Naive thymus-derived CD8-positive, alpha-beta T cell (primary cell): ENCODE data around the gene MRPL37. TPM values are rescaled to one million over a fixed set of nuclear protein-coding genes. Genes with fewer than 3 reads are reported as not detected.

Experiments used
- ATAC-seq, 2 donors: fragments of 150-1000 bp; cut with Tn5 transposase in 1 of 2; sonication (Bioruptor Pico), chemical (Tn5 transposase) in 1 of 2; 1 replicate in 1 of 2; 2 replicates in 1 of 2; pipeline ENCODE4 v1.10.0; 2021; ENCODE audit warnings: mild to moderate bottlenecking in 2 of 2, moderate library complexity in 2 of 2
- POLR2A ChIA-PET: fragments of 350-600 bp; sonication (Branson Sonifier 250); formaldehyde crosslinking; loops from one replicate; lab custom pipeline; 2021; ENCODE audit warnings: antibody characterized with exemption; lab: Charles Lee
- DNase-seq, 10 donors: peaks; one replicate each; pipeline versions ENCODE4 v3.0.0 to v3.0.0-alpha.2; 2020 to 2022
- H3K27ac Mint-ChIP-seq, 10 donors: one replicate each; pipeline ENCODE4 v1.8.0; 2020 to 2022; ENCODE audit warnings: mild to moderate bottlenecking in 10 of 10, mixed read lengths in 10 of 10, moderate library complexity in 4 of 10, inconsistent platforms in 1 of 10
- H3K27me3 Mint-ChIP-seq, 5 donors: one replicate each; pipeline ENCODE4 v1.8.0; 2021 to 2022; ENCODE audit warnings: mixed read lengths in 5 of 5
- H3K36me3 Mint-ChIP-seq, 3 donors: one replicate each; pipeline ENCODE4 v1.8.0; 2020 to 2022; ENCODE audit warnings: mixed read lengths in 3 of 3, mild to moderate bottlenecking in 2 of 3, inconsistent platforms in 1 of 3
- H3K4me1 Mint-ChIP-seq, 4 donors: one replicate each; pipeline ENCODE4 v1.8.0; 2021 to 2022; ENCODE audit warnings: mixed read lengths in 4 of 4
- H3K4me3 Mint-ChIP-seq, 10 donors: one replicate each; pipeline ENCODE4 v1.8.0; 2020 to 2022; ENCODE audit warnings: mild to moderate bottlenecking in 10 of 10, mixed read lengths in 10 of 10, moderate library complexity in 6 of 10, inconsistent platforms in 1 of 10
- H3K9me3 Mint-ChIP-seq, 9 donors: one replicate each; pipeline ENCODE4 v1.8.0; 2020 to 2022; ENCODE audit warnings: mixed read lengths in 9 of 9, mild to moderate bottlenecking in 3 of 9, inconsistent platforms in 1 of 9, moderate library complexity in 1 of 9
- polyA plus RNA-seq, 3 donors: library from polyadenylated mRNA; unstranded; fragments of 300-500 nt; fragmentation: Illumina TruSeq; gene quantifications; one replicate each; pipeline ENCODE4 v1.2.3, GENCODE V29; 2021
- total RNA-seq, 8 experiments: library from RNA in 2 of 8; stranded (reverse) in 2 of 8; gene quantifications; one replicate each; pipeline ENCODE4 v1.2.3 and lab custom pipeline; 2021 to 2026

The MRPL37 gene
- total and polyA plus RNA-seq, 5 experiments from 2014 or later: 34.1 to 57.5 (median 51.9) TPM

DNA sequence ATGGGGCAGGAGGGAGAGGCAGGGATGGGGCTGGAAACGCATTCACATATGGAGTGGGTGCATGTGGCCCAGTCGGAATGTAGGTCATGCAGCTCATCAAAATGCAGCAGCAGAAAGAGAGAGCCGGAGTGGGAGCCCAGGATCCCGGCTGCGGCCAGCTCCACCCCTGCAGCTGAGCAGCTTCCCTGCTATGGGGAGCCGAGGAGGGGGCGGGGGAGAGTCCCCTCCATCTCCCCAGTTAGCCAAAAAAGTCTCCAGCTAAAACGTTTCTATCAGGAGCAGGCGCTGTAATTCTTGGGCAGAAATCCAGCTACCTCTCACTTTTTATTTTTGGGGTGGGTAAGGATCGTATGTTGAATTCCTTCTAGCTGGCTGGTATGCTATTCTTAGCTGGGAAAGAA is 39.7 kb downstream of the MRPL37 start:
- POLR2A ChIA-PET: interaction anchor here (0.6 kb wide), 1 partner anchor 166 kb away, joined by 3 read pairs; the partner anchor contains the start of gene SSBP3

DNA sequence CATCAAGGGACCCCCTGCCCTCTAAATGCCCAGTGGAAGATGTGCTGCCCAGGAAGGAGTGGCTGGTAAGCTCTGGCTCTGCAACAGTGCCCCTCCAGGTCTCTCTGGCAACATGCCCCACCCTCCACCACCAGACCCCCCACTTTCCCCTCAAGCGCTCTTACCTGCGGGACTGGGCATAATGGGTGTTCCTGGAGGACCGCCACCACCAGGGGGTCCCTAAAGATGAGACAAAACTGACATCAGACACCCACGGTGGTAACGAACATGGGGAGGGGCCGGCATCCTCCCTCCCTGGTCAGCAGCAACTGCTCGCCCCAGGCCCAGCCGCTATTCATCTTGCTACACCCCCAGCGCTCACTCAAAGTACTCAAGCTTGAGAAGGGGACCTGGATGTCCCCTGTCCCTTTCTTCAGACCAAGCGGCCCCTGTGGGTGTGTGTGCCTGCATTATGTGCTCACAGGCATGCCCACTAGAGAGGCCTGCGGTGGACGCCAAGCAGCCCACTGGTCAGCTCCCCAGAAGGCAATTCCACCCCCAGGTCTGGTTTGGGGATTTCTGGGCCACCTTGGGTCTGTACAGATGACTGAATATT is 40.9 kb downstream of the MRPL37 start:
- peaks cover 0 to 7% (median under 1%) of the 10 kb centered on the region in 4 donors for H3K4me1 Mint-ChIP-seq
- no peak for DNase-seq
- H3K27me3 Mint-ChIP-seq: no peaks in the 10 kb centered on the region
- ATAC-seq: no peak
- H3K27ac Mint-ChIP-seq: peak overlapping the region in 1 of 10 donors; percentile 67
- H3K9me3 Mint-ChIP-seq: no peaks in the 10 kb centered on the region
- POLR2A ChIA-PET: no interaction called here
- no peak overlapping the region for H3K4me3 Mint-ChIP-seq
- peaks cover 0 to 61% (median 12%) of the 10 kb centered on the region in 3 donors for H3K36me3 Mint-ChIP-seq

More for the DNA sequence above, 39.7 kb downstream of the MRPL37 start:
- no peaks in the 10 kb centered on the region for H3K9me3 Mint-ChIP-seq
- no peaks in the 10 kb centered on the region for H3K27me3 Mint-ChIP-seq
- H3K4me1 Mint-ChIP-seq: peaks cover 0 to 8% (median 5%) of the 10 kb centered on the region in 4 donors
- H3K27ac Mint-ChIP-seq: peak overlapping the region in 3 of 10 donors; percentile 36 to 61 (median 44)
- ATAC-seq: no peak
- H3K4me3 Mint-ChIP-seq: no peak overlapping the region
- DNase-seq: no peak
- H3K36me3 Mint-ChIP-seq: peaks cover 0 to 55% (median 16%) of the 10 kb centered on the region in 3 donors

DNA sequence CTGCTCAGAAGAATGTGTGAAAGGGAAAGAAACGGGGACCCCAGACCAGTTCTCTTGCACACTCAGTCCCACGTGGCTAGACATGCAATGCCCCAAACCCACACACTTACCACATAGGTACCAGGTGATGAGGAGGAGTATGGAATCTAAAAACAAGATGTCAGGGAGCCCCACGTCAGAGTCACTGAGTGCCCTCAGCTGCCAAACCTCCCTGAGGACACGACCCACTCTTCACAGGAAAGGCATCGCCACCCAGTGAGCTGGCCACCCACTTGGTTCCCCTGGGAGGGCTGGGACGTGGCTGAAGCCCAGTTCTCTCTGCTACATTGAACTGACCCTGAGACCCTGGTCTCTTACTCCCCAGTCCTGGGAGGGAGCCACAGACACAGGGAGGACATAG is 41.4 kb downstream of the MRPL37 start:
- ATAC-seq (no peak), DNase-seq (no peak)
- no peak overlapping the region for H3K4me3 Mint-ChIP-seq
- no peaks in the 10 kb centered on the region for H3K27me3 Mint-ChIP-seq
- H3K27ac Mint-ChIP-seq: peak overlapping the region in 2 of 10 donors; percentile 29 to 67
- no peaks in the 10 kb centered on the region for H3K9me3 Mint-ChIP-seq
- peaks cover 0 to 7% (median under 1%) of the 10 kb centered on the region in 4 donors for H3K4me1 Mint-ChIP-seq
- POLR2A ChIA-PET: no interaction called here
- peaks cover 0 to 63% (median 12%) of the 10 kb centered on the region in 3 donors for H3K36me3 Mint-ChIP-seq

DNA sequence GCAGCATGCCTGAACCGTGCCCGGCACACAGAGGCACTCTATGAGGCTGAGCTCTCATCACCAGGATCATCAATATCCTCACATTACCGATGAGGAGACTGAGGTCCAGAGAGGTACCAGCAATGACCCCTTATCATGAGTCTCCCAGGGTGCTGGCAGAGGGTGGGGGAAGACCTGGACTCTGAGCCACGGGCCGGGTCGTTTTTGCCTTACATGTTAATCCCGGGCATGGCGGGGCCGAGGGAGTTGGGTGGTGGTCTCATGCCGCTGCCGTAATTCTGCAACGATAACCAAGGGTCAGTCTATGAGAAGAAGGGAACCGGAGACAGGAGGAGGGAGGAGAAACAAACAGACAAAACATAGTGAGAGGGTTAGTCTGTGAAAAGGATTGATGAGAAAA is 43.1 kb downstream of the MRPL37 start:
- H3K4me1 Mint-ChIP-seq: peaks cover 0 to 3% (median under 1%) of the 10 kb centered on the region in 4 donors
- ATAC-seq (no peak), DNase-seq (no peak)
- H3K9me3 Mint-ChIP-seq: no peaks in the 10 kb centered on the region
- POLR2A ChIA-PET: no interaction called here
- peak overlapping the region in 4 of 10 donors; percentile 44 to 85 (median 76) for H3K27ac Mint-ChIP-seq
- peaks cover 0 to 58% (median 4%) of the 10 kb centered on the region in 3 donors for H3K36me3 Mint-ChIP-seq
- no peak overlapping the region for H3K4me3 Mint-ChIP-seq
- no peaks in the 10 kb centered on the region for H3K27me3 Mint-ChIP-seq

DNA sequence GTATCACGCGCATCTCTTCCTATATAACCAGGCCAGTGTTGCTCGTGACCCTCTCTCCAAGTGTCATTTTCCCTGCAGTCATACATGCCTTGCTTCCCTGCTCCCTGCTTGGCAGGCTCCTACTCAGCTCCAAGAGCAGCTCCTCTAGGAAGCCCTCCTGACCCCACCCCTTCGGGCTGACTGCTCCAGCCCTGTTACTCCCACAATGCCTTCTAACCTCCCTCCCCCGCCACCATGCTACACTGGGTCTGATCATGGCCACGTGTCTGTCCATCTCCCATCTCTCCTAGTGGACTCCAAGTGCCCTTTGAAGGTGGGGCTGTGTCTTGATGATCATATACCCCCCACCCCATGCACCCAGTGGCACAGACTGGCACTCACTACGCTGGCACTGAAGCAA is 44.7 kb downstream of the MRPL37 start:
- H3K4me3 Mint-ChIP-seq: no peak overlapping the region
- H3K36me3 Mint-ChIP-seq: peaks cover 0 to 52% (median 2%) of the 10 kb centered on the region in 3 donors
- H3K27me3 Mint-ChIP-seq: no peaks in the 10 kb centered on the region
- H3K4me1 Mint-ChIP-seq: peaks cover 0 to 5% (median 1%) of the 10 kb centered on the region in 4 donors
- H3K9me3 Mint-ChIP-seq: no peaks in the 10 kb centered on the region
- POLR2A ChIA-PET: interaction anchor here (0.6 to 0.7 kb wide), 2 partner anchors 27 to 80 kb away, joined by 3 read pairs; no protein-coding TSS in a partner anchor
- DNase-seq (no peak), ATAC-seq (no peak)
- peak overlapping the region in 3 of 10 donors; percentile 51 to 75 (median 73) for H3K27ac Mint-ChIP-seq

DNA sequence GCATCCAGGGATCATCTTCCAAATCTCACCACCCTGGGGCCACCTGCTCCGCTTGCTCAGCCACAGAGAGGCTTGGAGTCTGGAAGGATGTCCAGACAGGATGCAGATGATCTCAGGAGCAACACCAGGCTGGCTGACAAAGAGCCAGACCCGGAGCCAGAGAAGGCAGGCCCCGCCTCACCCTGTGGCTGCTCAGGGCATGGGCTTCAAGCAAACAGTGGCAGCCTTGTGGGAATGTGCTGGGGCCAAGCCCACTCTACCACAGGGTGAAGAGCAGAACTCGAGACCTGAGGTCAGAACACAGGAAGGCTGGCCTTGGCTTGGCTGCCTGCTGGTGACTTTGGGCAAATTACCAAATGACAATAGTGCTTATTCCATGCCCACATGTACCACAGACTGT is 45.5 kb downstream of the MRPL37 start:
- no peak overlapping the region for H3K4me3 Mint-ChIP-seq
- peaks cover 0 to 54% (median 2%) of the 10 kb centered on the region in 3 donors for H3K36me3 Mint-ChIP-seq
- H3K27ac Mint-ChIP-seq: peak overlapping the region in 2 of 10 donors; percentile 48 to 69
- H3K27me3 Mint-ChIP-seq: no peaks in the 10 kb centered on the region
- no peak for ATAC-seq
- peaks cover 0 to 5% (median 1%) of the 10 kb centered on the region in 4 donors for H3K4me1 Mint-ChIP-seq
- no peak for DNase-seq
- POLR2A ChIA-PET: no interaction called here
- H3K9me3 Mint-ChIP-seq: no peaks in the 10 kb centered on the region

DNA sequence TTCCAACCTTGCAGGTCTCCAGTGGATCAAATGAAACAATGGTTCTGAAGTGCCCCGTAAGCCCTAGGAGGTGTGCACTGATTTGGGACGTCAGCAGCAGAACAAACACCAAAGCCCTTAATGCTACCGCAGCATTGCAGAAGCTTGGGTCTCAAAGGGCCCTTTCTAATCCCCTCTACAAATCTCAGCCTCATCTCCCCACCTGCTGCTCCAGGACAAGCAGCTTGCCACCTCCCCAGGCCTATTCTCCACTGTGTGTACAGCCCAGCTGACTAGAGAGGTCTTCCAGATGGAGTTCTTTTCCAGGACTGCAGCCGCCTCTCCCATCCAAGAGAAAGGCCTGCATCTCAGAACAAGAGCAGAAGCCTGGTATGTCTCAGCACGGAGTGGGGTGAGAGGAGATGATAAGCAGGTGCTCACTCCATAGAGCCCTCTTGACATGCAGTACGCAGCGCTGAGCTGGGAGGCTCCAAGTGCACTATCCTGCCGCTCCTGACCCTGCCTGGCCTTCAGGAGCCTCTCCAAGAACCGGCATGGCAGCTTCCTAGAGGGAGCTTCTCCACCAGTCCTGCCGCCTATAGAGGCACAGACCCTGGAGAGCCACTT is 46.3 kb downstream of the MRPL37 start:
- Mint-ChIP-seq H3K4me1 (peaks cover 0 to 5% (median 1%) of the 10 kb centered on the region in 4 donors), H3K27me3 (no peaks in the 10 kb centered on the region), H3K9me3 (no peaks in the 10 kb centered on the region), H3K4me3 (no peak overlapping the region), H3K36me3 (peaks cover 0 to 60% (median 2%) of the 10 kb centered on the region in 3 donors), H3K27ac (peak overlapping the region in 5 of 10 donors; percentile 21 to 69 (median 40))
- no peak for ATAC-seq
- no peak for DNase-seq
- POLR2A ChIA-PET: no interaction called here

DNA sequence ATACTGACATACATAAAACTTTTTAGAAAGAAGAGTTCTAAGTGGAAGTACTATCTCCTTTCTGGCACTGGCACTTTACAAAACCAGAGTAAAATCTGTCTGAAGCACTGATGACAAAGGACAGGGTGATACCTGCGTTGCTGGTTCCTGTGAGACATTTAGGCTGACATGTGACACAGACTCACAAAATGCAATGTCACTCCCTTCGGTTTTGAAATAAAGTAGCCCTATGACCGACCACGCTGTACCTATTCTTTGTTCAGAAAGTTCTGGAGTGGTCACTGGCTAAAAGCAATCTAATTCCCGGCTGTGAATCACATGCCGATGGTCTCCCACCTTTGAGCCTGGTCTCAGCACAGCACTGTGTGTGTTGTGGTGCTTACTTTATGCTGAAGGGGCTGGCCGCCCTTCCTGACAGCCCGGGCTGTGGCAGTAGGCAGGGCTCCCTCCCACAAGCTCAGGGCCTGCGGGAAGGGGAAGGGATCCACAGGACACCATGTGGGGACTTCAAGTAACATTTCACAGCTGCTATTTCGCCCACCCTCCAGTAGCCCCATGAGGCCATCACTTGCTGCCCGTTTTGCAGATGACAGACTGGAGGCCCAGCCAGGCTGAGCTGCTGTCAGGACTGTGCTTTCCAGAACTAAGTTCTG is 48.0 kb downstream of the MRPL37 start:
- Mint-ChIP-seq H3K4me1 (peaks cover 2 to 6% (median 6%) of the 10 kb centered on the region in 4 donors), H3K4me3 (no peak overlapping the region), H3K9me3 (no peaks in the 10 kb centered on the region), H3K27me3 (no peaks in the 10 kb centered on the region), H3K27ac (peak overlapping the region in 2 of 10 donors; percentile 22 to 53), H3K36me3 (peaks cover 0 to 64% (median 2%) of the 10 kb centered on the region in 3 donors)
- DNase-seq (no peak), ATAC-seq (no peak)
- POLR2A ChIA-PET: no interaction called here

DNA sequence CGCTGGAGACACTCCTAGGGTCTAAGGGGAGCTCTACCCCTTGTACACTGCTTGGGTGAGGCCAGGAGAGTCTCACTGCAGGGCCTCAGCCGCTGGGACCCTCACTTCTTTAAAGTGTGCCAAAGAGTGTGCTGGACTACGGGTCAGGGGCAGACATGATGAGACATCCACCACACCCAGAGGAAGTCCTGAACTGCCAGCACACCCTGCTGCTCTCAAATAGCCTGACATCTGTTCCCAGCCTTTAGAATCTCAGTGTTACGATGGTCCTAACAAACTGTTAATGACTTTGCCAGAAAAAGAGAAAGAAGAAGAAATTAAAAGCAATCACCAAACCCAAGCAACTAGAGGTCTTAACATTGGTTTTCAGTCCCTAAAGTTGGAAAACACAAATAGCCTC is 49.0 kb downstream of the MRPL37 start:
- no peaks in the 10 kb centered on the region for H3K27me3 Mint-ChIP-seq
- POLR2A ChIA-PET: no interaction called here
- ATAC-seq (no peak), DNase-seq (no peak)
- H3K27ac Mint-ChIP-seq: peak overlapping the region in 3 of 10 donors; percentile 6 to 78 (median 28)
- peaks cover 0 to 56% (median 2%) of the 10 kb centered on the region in 3 donors for H3K36me3 Mint-ChIP-seq
- peaks cover 2 to 8% (median 6%) of the 10 kb centered on the region in 4 donors for H3K4me1 Mint-ChIP-seq
- no peaks in the 10 kb centered on the region for H3K9me3 Mint-ChIP-seq
- H3K4me3 Mint-ChIP-seq: no peak overlapping the region

DNA sequence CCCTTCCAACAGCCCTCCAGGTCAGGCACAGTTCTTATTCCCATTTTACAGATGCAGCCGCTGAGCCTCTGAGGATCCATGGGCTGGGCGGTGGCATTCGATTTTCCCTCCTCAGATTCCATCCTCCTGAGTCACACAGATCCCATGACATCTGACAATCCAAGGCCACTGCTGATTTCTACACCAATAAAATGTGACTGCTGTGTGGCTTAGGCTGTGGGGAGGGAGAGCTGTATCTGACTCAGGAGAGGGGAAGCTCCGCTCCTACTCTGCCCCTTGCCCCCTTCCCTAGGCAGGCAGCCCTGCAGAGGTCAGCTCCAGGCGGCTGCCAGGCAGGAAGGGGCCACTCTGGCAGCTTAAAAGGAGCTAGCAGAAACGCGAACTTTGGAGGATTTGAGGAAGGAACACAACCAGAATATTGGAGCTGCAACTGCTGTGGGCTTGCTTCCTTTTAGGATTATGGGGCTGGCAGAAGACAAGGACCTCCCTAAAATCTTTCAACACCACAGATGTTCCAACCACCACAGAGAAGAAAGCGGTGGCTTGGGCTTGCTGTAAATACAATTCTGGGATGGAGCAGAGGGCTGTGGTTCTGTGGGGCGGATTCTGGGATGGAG is 50.0 kb downstream of the MRPL37 start:
- POLR2A ChIA-PET: no interaction called here

DNA sequence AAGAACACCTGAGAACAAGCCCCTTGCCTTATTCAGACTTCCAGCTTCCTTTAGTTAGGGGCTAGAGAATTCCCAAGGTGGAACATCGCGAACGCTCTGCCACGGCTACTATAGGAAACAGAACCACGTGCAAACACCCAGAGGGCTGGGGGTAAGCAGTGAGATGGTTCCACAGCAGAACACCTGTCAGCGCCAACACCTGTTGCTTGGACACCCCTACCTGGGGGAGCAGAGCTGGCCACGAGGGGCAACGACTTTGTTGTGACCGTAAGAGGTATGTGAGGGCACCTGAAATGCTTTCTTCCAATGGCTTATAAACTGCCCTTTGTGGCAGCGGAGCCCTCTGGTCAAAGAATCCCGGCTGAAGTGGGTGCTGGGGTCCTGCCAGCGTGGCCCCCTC is 50.7 kb downstream of the MRPL37 start:
- no peaks in the 10 kb centered on the region for H3K9me3 Mint-ChIP-seq
- no peak overlapping the region for H3K4me3 Mint-ChIP-seq
- DNase-seq: no peak
- no peaks in the 10 kb centered on the region for H3K27me3 Mint-ChIP-seq
- no peak for ATAC-seq
- POLR2A ChIA-PET: interaction anchor here (0.5 kb wide), 1 partner anchor 235 kb away, joined by 7 read pairs; no protein-coding TSS in a partner anchor
- peaks cover 0 to 56% (median 2%) of the 10 kb centered on the region in 3 donors for H3K36me3 Mint-ChIP-seq
- peaks cover 2 to 11% (median 5%) of the 10 kb centered on the region in 4 donors for H3K4me1 Mint-ChIP-seq
- H3K27ac Mint-ChIP-seq: peak overlapping the region in 4 of 10 donors; percentile 9 to 62 (median 39)

More for the DNA sequence above, 50.0 kb downstream of the MRPL37 start:
- no peaks in the 10 kb centered on the region for H3K27me3 Mint-ChIP-seq
- ATAC-seq: no peak
- H3K36me3 Mint-ChIP-seq: peaks cover 0 to 56% (median 2%) of the 10 kb centered on the region in 3 donors
- H3K4me3 Mint-ChIP-seq: no peak overlapping the region
- H3K27ac Mint-ChIP-seq: peak overlapping the region in 2 of 10 donors; percentile 29 to 52
- no peak for DNase-seq
- H3K9me3 Mint-ChIP-seq: no peaks in the 10 kb centered on the region
- H3K4me1 Mint-ChIP-seq: peaks cover 2 to 11% (median 6%) of the 10 kb centered on the region in 4 donors

DNA sequence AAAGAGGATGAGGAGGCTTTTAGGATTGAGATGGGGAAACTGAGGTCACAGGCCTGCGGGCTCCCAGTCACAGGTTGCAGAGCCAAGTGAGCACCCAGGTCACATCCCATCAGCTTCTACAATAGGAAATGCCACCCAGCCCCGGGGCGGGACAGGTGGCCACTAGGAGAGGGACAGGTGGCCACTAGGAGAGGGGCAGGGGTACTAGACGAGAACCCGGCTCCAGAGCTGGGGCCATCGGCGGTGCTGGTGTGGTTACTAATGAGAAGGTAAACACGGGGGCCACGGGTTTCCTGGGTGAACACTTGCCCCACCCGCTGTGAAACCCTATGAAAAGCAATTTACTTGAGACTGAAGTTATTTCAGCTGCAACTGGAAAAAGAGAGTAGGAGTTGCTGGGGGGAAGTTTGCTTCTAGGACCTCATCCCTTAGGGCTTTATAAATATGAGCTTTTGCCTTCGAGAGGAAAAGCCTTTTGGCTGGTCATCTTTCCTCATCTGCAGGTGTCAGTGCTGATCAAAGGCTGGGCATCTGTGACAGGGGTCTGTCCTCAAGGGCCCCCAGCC is 52.5 kb downstream of the MRPL37 start:
- POLR2A ChIA-PET: interaction anchor here (0.6 kb wide), 1 partner anchor 234 kb away, joined by 5 read pairs; no protein-coding TSS in a partner anchor
- Mint-ChIP-seq H3K4me3 (no peak overlapping the region), H3K27me3 (no peaks in the 10 kb centered on the region), H3K36me3 (peaks cover 0 to 58% (median 4%) of the 10 kb centered on the region in 3 donors), H3K9me3 (no peaks in the 10 kb centered on the region), H3K27ac (peak overlapping the region in 2 of 10 donors; percentile 16 to 43), H3K4me1 (peaks cover 2 to 14% (median 11%) of the 10 kb centered on the region in 4 donors)
- ATAC-seq (no peak), DNase-seq (no peak)
